Fibroblast of pulmonary artery (primary cell): ENCODE measurements around the gene CDK4.

Experiments
- DNase-seq: peaks from one replicate; pipeline ENCODE4 v3.0.0-alpha.2; 2010; ENCODE audit warnings: low read depth
- H3K4me3 ChIP-seq: replicated peaks from 2 replicates; pipeline ENCODE4 v1.5.1; 2011; ENCODE audit warnings: low read depth, mild to moderate bottlenecking, control low read depth, low read length, moderate library complexity
- TF ChIP-seq, protein P1 (sequence below): IDR thresholded peaks from 2 replicates; pipeline ENCODE4 v1.5.1; 2011; ENCODE audit warnings: mild to moderate bottlenecking, control low read depth, low read length, inconsistent platforms; ENCODE audit errors: missing control alignments

CDK4 gene

DNA sequence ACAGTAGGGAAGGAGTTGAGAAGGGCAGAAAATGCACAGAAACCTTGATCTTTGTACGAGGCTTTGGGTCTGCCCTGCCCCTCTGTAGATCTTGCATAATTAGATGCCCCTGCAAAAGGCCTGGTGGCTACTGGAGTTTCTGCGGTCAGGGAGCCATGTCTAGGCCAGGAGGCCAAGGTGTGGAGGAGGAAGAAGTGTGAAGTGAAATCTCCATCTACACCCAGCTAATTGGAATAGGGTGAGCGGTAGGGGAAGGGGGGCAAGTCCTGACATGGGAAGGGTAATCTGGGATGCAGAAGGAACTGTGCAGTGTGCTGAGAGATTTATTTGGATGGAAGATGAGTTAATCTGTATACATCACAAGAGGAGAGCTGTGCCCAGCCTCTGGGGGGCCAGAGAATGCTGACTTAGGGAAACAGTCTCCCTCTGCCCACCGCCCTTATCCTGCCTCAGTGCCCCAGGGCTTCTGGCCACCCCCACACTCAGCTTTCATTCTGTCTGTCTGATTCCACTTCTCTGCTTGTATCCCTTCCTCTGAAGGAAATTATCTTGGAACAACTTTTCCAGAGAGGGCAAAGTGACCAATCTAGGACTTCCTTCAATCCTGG is 9.4 kb upstream of the CDK4 start:
- no peak overlapping the region for H3K4me3 ChIP-seq
- TF ChIP-seq, protein P1, sequence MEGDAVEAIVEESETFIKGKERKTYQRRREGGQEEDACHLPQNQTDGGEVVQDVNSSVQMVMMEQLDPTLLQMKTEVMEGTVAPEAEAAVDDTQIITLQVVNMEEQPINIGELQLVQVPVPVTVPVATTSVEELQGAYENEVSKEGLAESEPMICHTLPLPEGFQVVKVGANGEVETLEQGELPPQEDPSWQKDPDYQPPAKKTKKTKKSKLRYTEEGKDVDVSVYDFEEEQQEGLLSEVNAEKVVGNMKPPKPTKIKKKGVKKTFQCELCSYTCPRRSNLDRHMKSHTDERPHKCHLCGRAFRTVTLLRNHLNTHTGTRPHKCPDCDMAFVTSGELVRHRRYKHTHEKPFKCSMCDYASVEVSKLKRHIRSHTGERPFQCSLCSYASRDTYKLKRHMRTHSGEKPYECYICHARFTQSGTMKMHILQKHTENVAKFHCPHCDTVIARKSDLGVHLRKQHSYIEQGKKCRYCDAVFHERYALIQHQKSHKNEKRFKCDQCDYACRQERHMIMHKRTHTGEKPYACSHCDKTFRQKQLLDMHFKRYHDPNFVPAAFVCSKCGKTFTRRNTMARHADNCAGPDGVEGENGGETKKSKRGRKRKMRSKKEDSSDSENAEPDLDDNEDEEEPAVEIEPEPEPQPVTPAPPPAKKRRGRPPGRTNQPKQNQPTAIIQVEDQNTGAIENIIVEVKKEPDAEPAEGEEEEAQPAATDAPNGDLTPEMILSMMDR = no peak
- no peak for DNase-seq

DNA sequence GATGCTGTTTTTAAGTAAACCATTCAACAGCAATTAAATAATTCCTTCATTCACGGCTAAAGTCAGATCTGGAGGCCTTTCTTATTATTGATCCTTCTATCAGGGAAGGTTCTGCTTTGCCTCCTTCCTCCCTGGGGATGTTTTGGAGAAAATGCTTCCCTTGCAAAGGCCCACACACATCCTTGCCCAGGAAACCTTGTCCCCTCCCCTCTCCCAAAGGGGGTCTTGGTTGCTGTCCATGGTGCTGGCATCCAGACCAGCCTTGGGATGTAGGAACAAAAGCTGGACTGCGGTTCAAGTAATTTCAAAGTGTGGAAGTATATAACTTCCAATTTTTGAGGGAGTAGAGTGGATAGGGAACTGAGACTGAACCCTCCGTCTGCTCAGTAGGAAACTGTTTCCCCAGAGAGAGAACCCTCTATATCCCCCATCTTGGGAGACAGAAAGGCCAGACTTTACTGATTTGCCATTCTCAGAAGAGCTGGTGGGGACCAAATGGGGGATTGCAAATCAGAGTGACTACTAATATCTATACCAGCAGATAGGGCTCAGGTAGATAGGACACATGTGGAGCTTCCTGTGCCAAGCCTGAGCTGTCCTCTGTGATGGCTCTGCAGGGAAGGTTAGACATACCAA is 8.4 kb upstream of the CDK4 start:
- TF ChIP-seq, protein P1 = no peak
- no peak overlapping the region for H3K4me3 ChIP-seq
- DNase-seq = no peak

DNA sequence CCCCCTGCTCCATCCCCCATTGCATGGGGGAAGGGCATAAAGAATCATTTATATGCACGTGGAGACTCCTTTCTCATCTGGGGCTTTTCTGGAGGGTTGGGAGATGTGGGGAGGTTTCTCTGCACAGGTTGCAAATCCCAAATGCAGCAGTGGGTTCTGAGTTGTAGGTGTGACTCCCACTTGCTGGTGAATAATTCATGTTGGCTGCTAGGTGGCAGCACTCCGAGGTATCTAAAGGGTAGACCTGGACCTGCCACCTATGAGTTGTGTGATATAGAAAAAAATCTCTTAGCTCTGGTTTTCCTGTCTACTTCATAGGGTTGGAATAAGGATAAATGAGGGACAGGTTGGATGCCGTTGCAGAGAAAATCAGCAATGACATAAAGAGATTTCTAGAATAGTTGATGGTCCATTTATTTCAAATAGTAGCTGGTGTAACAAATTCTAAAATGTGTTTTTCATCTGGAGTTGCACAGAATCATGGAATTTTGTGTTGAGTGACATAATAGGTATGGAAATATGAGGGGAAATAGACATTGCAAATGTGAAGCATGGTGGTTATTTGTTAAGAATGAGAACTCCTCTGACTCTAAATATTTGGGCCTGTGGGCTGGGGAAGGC is 7.4 kb upstream of the CDK4 start:
- peak; percentile 40 for DNase-seq
- TF ChIP-seq, protein P1 = peak; percentile 53
- no peak overlapping the region for H3K4me3 ChIP-seq

DNA sequence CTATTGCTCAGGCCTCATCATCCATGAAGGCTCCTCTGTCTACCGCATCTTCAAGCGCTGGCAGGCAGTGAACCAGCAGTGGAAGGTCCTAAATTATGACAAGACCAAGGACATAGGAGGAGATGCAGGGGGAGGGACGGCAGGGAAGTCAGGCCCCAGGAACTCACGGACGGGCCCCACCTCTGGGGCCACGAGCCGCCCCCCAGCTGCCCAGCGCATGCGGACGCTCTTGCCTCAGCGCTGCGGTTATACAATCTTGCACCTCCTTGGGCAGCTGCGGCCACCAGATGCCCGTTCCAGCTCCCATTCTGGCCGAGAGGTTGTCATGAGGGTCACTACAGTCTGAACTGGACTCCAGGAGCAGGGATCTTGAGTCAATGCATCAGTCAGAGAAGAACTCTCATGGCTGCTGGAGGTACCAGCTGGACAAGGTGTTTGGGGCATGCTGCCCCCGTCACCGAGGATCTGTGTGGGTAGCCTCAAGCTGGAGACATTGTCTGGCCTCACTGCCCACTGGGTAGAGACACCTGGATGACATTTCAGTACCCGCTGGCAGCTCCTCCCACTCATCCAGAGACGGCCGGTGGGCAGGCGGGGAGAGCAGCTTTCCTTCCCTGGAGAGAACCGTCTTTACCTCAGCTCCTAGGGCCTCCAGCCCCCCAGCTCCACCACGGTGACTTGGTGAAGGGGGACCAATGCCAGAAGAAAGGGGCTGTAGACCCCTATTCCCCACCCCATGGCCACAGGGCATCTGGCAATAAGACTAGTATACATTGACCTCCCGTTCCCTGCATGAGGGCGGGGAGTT is 6.6 kb upstream of the CDK4 start:
- H3K4me3 ChIP-seq = no peak overlapping the region
- DNase-seq = no peak
- TF ChIP-seq, protein P1 = no peak

DNA sequence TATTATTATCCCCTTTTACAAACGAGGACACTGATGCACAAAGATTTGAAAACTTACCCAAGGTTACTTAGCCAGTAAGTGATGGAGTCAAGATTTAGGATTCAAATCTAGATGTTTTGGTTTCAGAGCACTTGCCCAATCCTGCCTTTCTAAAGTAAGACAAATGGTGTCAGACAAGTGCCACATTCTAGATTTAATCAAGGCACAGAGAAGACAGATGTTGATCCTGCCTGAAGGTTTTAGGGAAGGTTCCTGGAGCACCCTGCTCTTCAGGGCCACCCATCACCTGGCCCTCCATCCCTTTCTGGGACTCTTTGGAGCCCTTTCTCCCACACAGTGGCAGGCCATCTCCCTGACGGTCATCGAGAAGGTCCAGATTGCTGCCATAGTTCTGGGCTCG is 5.7 kb upstream of the CDK4 start:
- TF ChIP-seq, protein P1 = no peak
- no peak for DNase-seq
- H3K4me3 ChIP-seq = no peak overlapping the region

DNA sequence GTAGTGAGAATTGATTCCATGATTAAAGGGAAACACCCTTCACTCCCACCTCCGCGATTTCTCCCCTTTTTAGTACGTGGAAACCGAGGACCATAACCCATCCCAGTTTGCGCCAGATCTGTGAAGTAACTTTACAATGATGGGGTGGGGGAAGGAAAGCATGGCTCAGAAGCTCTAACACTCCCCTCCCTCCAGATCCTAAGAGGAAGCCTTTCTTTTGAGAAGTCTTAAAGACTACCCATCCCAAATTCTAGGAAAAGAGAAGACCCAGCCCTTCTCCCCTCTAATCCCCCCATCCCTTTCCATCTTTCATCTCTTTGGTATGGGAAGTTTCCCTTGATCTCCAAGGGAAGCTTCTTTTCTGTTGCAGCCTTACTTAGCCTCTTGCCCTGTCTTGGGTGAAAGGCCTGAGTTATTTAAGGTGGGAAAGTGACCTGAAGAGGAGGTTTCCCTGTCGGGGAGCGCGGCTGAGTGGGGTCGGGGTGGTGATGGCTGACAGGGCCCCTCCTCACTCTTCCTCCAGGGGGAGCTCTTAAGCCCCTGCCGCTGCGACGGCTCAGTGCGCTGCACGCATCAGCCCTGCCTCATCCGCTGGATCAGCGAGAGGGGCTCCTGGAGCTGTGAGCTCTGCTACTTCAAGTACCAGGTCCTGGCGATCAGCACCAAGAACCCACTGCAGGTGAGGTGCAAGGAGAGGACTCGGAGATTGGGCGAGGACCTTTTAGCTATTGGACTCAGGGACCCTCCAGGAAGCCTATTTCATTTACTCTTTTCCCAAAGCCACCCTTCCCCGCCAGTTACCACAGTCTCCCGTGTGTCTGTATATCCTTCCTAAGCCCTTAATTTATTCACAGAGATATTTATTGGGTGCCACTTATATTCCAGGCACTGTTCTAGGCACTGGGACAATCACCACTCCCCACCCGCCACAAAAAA is 4.6 kb upstream of the CDK4 start:
- peak; percentile 40 for DNase-seq
- peak overlapping the region; percentile 48 for H3K4me3 ChIP-seq
- TF ChIP-seq, protein P1 = peak; percentile 68
